ENCODE measurements around the gene STAT6. TPM values are rescaled to one million over a fixed set of nuclear protein-coding genes. Genes with fewer than 3 reads are reported as not detected.
"Not testable (repeated sequence)": the region's sequence is repeated elsewhere in the genome, so short reads cannot be mapped to it uniquely, and the experiment has no call there.

STAT6 gene
- total RNA-seq, 1 donor from 2014 or later = 139 TPM

DNA sequence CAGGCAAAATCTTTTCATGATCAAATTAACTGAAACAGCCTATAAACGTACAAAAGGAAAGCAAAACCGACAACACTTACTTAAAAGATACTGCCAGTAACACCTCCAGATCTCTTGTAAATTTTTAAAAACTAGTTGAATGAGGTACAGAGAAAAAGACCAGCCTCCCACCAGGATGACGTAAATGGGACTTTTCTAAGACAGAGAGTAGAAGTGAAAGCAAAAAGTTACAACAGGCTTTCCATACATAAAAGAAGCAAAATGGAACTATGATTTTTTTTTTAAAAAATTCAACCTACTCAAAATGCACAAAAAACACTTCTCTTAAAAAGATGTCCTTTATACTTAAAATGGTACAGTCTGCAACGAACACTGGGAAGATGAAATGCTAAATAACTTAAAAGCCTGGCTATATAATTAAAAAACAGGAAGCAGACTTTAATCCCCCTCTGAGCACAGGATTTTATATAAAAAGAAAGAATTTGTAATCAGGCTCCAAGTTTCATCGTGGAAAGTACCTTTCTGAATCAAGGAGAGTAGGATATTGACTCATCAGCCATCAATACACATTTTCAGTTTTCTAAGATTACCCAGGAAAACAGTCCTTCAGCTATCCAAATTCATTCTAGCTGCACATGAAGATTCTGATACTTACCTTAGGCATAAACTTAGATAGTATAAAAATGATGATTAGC lies 47.0 kb downstream of the STAT6 start:
- H3K27ac Mint-ChIP-seq (ENCODE audit: unreplicated experiment) = no peak overlapping the region
- H3K27me3 Mint-ChIP-seq (ENCODE audit: unreplicated experiment) = no peaks in the 10 kb centered on the region
- H3K9me3 Mint-ChIP-seq (ENCODE audit: unreplicated experiment) = no peaks in the 10 kb centered on the region
- H3K4me3 Mint-ChIP-seq (ENCODE audit: unreplicated experiment) = no peak overlapping the region
- DNase-seq (ENCODE audit: low spot score) = no peak
- H3K36me3 Mint-ChIP-seq (ENCODE audit: low read depth, unreplicated experiment) = peaks cover 9% of the 10 kb centered on the region
- TF ChIP-seq, protein P1, sequence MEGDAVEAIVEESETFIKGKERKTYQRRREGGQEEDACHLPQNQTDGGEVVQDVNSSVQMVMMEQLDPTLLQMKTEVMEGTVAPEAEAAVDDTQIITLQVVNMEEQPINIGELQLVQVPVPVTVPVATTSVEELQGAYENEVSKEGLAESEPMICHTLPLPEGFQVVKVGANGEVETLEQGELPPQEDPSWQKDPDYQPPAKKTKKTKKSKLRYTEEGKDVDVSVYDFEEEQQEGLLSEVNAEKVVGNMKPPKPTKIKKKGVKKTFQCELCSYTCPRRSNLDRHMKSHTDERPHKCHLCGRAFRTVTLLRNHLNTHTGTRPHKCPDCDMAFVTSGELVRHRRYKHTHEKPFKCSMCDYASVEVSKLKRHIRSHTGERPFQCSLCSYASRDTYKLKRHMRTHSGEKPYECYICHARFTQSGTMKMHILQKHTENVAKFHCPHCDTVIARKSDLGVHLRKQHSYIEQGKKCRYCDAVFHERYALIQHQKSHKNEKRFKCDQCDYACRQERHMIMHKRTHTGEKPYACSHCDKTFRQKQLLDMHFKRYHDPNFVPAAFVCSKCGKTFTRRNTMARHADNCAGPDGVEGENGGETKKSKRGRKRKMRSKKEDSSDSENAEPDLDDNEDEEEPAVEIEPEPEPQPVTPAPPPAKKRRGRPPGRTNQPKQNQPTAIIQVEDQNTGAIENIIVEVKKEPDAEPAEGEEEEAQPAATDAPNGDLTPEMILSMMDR (IDR thresholded peaks at IDR 0.05; ENCODE audit: unreplicated experiment) = no peak
- no peaks in the 10 kb centered on the region for H3K4me1 Mint-ChIP-seq (ENCODE audit: unreplicated experiment)

DNA sequence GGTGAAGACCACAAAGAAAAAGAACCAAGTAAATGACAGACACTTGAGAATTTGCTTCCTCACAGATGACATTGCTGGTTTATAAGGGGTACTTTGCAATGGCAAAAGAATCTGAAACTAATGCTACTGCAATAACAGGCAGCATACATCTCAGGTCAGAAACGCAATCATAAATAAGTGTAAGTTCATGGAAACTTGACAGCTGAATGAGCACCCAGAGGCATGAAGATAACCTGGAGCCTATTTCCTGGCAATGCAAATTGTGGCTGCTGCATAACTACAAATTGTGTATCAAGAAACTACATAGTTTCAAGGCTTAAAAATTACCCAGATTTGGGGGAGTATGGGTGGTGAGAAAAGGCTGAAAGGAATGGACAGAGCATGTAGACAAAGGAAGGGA lies 52.7 kb downstream of the STAT6 start:
- DNase-seq (ENCODE audit: low spot score) = no peak
- TF ChIP-seq, protein P1 (IDR thresholded peaks at IDR 0.05; ENCODE audit: unreplicated experiment) = no peak
- H3K27ac Mint-ChIP-seq (ENCODE audit: unreplicated experiment) = peak overlapping the region; percentile 73
- H3K4me3 Mint-ChIP-seq (ENCODE audit: unreplicated experiment) = no peak overlapping the region
- peaks cover 8% of the 10 kb centered on the region for H3K4me1 Mint-ChIP-seq (ENCODE audit: unreplicated experiment)
- H3K27me3 Mint-ChIP-seq (ENCODE audit: unreplicated experiment) = no peaks in the 10 kb centered on the region
- no peaks in the 10 kb centered on the region for H3K9me3 Mint-ChIP-seq (ENCODE audit: unreplicated experiment)
- H3K36me3 Mint-ChIP-seq (ENCODE audit: low read depth, unreplicated experiment) = no peaks in the 10 kb centered on the region

DNA sequence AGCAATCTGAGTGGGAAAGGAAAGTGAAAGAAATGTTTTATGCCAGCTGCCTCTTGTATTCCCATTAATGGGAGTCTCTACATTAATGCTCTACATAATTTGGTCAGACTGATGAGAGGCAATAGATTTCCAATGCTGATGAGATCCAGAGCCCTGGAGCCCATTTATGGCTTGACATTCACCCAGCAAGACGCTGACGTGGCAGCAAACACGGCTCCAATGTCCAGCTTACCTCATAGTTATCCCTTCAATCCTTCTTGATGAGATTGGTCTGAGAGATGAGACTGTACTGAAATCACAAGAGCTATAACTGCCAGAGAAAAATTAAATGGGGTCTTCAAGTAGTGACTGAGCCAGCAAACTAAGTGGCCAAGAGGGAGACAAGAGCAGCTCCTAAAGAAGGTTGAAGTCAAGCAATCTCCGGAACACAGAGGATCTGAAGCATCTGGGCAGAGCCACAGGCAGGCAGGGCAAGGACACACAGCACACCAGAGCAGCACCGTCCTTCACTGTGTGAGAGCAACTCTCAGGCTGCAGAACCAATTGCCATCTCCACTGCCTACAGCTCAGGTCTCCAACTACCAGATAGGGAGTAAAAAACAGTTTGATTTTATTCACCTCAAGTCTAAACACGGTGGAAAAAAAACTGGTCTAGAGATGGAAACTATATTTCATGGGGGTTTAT lies 54.0 kb downstream of the STAT6 start:
- Mint-ChIP-seq H3K36me3 (ENCODE audit: low read depth, unreplicated experiment) (no peaks in the 10 kb centered on the region), H3K9me3 (ENCODE audit: unreplicated experiment) (no peaks in the 10 kb centered on the region), H3K27ac (ENCODE audit: unreplicated experiment) (no peak overlapping the region)

DNA sequence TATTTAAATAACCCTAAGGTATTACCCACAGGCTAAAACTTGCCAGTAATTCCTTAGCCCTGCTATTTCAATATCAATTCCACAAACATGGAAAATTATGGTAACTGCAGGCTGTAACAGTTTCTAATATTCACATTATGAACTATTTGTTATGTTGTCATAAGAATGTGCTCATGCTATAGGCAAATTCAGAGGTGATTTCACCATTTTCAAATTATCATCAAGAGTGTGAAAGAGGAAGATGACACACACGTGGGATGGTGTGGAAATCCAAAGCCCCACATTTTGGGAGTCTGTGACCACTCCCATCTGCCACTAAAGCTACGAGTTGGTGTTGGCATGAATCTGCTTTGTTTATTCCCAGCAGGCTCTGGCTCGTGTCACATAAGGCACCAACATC lies 55.3 kb downstream of the STAT6 start:
- no peak for DNase-seq (ENCODE audit: low spot score)
- no peaks in the 10 kb centered on the region for H3K36me3 Mint-ChIP-seq (ENCODE audit: low read depth, unreplicated experiment)
- peaks cover 8% of the 10 kb centered on the region for H3K4me1 Mint-ChIP-seq (ENCODE audit: unreplicated experiment)
- peak overlapping the region; percentile 30 for H3K27ac Mint-ChIP-seq (ENCODE audit: unreplicated experiment)
- no peaks in the 10 kb centered on the region for H3K27me3 Mint-ChIP-seq (ENCODE audit: unreplicated experiment)
- TF ChIP-seq, protein P1 (IDR thresholded peaks at IDR 0.05; ENCODE audit: unreplicated experiment) = no peak
- no peak overlapping the region for H3K4me3 Mint-ChIP-seq (ENCODE audit: unreplicated experiment)
- H3K9me3 Mint-ChIP-seq (ENCODE audit: unreplicated experiment) = no peaks in the 10 kb centered on the region

More for the DNA sequence above, 54.0 kb downstream of the STAT6 start:
- TF ChIP-seq, protein P1 (IDR thresholded peaks at IDR 0.05; ENCODE audit: unreplicated experiment) = no peak
- no peak for DNase-seq (ENCODE audit: low spot score)
- Mint-ChIP-seq H3K4me3 (ENCODE audit: unreplicated experiment) (no peak overlapping the region), H3K4me1 (ENCODE audit: unreplicated experiment) (peaks cover 8% of the 10 kb centered on the region), H3K27me3 (ENCODE audit: unreplicated experiment) (no peaks in the 10 kb centered on the region)

DNA sequence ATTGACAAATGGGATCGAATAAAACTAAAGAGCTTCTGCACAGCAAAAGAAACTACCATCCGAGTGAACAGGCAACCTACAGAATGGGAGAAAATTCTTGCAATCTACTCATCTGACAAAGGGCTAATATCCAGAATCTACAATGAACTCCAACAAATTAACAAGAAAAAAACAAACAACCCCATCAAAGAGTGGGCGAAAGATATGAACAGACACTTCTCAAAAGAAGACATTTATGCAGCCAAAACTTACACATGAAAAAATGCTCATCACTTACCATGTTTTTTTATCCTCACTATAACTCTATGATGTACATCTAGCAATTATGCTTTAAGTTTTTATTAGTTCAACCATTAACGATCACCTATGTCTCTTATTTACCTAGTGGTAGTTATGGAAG lies 57.3 kb downstream of the STAT6 start:
- not testable (repeated sequence) for H3K4me3 Mint-ChIP-seq (ENCODE audit: unreplicated experiment); H3K27ac Mint-ChIP-seq (ENCODE audit: unreplicated experiment); DNase-seq (ENCODE audit: low spot score); H3K36me3 Mint-ChIP-seq (ENCODE audit: low read depth, unreplicated experiment); H3K4me1 Mint-ChIP-seq (ENCODE audit: unreplicated experiment); H3K27me3 Mint-ChIP-seq (ENCODE audit: unreplicated experiment); H3K9me3 Mint-ChIP-seq (ENCODE audit: unreplicated experiment)

DNA sequence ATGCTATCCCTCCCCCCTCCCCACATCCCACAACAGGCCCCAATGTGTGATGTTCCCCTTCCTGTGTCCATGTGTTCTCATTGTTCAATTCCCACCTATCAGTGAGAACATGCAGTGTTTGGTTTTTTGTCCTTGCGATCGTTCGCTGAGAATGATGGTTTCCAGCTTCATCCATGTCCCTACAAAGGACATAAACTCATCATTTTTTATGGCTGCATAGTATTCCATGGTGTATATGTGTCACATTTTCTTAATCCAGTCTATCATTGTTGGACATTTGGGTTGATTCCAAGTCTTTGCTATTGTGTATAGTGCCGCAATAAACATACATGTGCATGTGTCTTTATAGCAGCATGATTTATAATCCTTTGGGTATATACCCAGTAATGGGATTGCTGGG lies 58.0 kb downstream of the STAT6 start:
- not testable (repeated sequence) for H3K4me3 Mint-ChIP-seq (ENCODE audit: unreplicated experiment); H3K27ac Mint-ChIP-seq (ENCODE audit: unreplicated experiment); H3K9me3 Mint-ChIP-seq (ENCODE audit: unreplicated experiment); H3K4me1 Mint-ChIP-seq (ENCODE audit: unreplicated experiment); H3K36me3 Mint-ChIP-seq (ENCODE audit: low read depth, unreplicated experiment); DNase-seq (ENCODE audit: low spot score); H3K27me3 Mint-ChIP-seq (ENCODE audit: unreplicated experiment)
